ENCODE measurements around the gene USP44. TPM values are rescaled to one million over a fixed set of nuclear protein-coding genes. Genes with fewer than 3 reads are reported as not detected.
"Not testable (repeated sequence)": the region's sequence is repeated elsewhere in the genome, so short reads cannot be mapped to it uniquely, and the experiment has no call there.

Gene USP44
- total RNA-seq, 2 experiments from 2014 or later: 2.8 to 2.9 TPM

DNA sequence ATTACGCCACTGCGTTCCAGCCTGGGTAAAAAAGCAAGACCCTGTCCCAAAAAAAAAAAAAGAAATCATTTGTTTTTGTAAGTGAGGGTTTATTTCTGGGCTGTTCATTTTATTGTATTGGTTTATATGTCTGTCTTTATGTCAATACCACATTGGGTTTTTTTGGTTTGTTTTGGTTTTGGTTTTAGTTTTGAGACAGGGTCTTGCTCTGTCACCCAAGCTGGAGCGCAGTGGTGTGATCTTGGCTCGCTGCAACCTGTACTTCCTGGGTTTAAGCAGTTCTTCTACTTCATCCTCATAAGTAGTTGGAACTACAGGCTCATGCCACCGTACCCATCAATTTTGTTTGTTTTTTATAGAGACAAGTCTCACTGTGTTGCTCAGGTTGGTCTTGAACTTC lies 52.3 kb downstream of the USP44 start:
- intact Hi-C loops (cut with micrococcal nuclease): no loop called here
- POLR2A ChIA-PET: interaction anchor here (0.6 kb wide), 1 partner anchor 271 kb away, joined by 4 read pairs; no protein-coding TSS in a partner anchor
- DNase-seq: no peak
- Mint-ChIP-seq H3K36me3 (peaks cover 65% of the 10 kb centered on the region), H3K27me3 (no peaks in the 10 kb centered on the region), H3K4me3 (no peak overlapping the region), H3K4me1 (ENCODE audit: low read depth) (peaks cover 11% of the 10 kb centered on the region), H3K27ac (no peak overlapping the region), H3K9me3 (no peaks in the 10 kb centered on the region)
- CTCF ChIA-PET: interaction anchor here (0.7 kb wide), 1 partner anchor 14 kb away, joined by 3 read pairs; no protein-coding TSS in a partner anchor

DNA sequence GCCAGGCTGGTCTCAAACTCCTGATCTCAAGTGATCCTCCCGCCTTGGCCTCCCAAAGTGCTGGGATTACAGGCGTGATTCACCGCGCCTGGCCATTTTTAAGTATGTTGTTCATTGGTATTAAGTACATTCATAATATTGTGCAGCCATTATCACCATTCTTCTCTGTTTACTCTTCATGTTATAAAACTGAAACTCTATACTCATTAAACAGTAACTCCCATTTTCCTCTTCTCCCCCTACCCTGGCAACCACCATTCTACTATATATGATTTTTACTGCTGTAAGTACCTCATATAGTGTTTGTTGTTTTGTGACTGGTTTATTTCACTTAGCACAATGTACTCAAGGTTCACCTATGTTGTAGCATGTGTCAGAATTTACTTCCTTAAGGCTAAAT lies 54.2 kb downstream of the USP44 start:
- no peaks in the 10 kb centered on the region for H3K27me3 Mint-ChIP-seq
- POLR2A ChIA-PET: no interaction called here
- H3K36me3 Mint-ChIP-seq: peaks cover 53% of the 10 kb centered on the region
- no peak for DNase-seq
- CTCF ChIA-PET: interaction anchor here (1.0 kb wide), 1 partner anchor 37 kb away, joined by 4 read pairs; no protein-coding TSS in a partner anchor
- no peaks in the 10 kb centered on the region for H3K9me3 Mint-ChIP-seq
- H3K4me1 Mint-ChIP-seq (ENCODE audit: low read depth): peaks cover 4% of the 10 kb centered on the region
- intact Hi-C loops (cut with micrococcal nuclease): no loop called here
- H3K4me3 Mint-ChIP-seq: no peak overlapping the region
- H3K27ac Mint-ChIP-seq: no peak overlapping the region

DNA sequence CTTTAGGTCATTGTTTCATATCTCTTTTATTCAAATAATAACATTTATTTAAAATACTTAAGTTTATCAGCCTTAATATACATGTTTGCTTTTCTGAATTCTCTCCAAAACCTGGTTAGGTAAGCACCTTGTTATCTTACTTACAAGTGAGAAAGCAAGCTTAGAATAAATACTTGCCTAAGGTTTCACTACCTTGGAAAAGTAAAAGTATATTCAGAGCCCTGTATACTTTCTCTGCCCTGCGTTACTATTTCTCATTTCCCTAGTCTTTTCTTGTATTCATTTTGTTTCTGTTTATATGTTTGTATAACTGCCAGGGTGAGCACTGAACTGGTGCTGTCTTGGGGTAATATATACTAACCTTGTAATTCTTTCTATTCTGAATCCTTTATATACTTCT lies 55.8 kb downstream of the USP44 start:
- DNase-seq: no peak
- Mint-ChIP-seq H3K4me3 (no peak overlapping the region), H3K9me3 (no peaks in the 10 kb centered on the region), H3K27me3 (no peaks in the 10 kb centered on the region), H3K4me1 (ENCODE audit: low read depth) (peaks cover 2% of the 10 kb centered on the region), H3K27ac (no peak overlapping the region), H3K36me3 (peaks cover 57% of the 10 kb centered on the region)
- intact Hi-C loops (cut with micrococcal nuclease): no loop called here
- ChIA-PET POLR2A (interaction anchor here (0.9 kb wide), 1 partner anchor 21 kb away, joined by 3 read pairs; the partner anchor contains the start of gene METAP2), CTCF (no interaction called here)

DNA sequence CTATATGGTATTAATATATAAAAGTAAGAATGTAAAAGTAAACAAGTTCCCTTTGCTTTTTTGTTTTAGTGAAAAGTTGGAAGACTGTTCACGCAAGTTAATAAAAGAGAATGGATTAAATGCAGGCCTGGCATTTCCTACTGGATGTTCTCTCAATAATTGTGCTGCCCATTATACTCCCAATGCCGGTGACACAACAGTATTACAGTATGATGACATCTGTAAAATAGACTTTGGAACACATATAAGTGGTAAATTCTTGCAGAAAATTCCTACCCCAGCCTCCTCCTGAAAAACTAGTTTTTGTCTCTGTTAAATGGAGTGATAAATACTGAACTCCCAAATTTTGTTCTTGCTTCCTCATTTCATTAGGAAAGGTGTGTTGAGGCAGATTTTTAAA lies 56.4 kb downstream of the USP44 start:
- intact Hi-C loops (cut with micrococcal nuclease): no loop called here
- ChIA-PET CTCF (no interaction called here), POLR2A (interaction anchor here (0.9 kb wide), 1 partner anchor 21 kb away, joined by 3 read pairs; the partner anchor contains the start of gene METAP2)
- H3K4me1 Mint-ChIP-seq (ENCODE audit: low read depth): peaks cover 2% of the 10 kb centered on the region
- no peaks in the 10 kb centered on the region for H3K9me3 Mint-ChIP-seq
- no peak for DNase-seq
- no peaks in the 10 kb centered on the region for H3K27me3 Mint-ChIP-seq
- H3K36me3 Mint-ChIP-seq: peaks cover 57% of the 10 kb centered on the region
- H3K4me3 Mint-ChIP-seq: no peak overlapping the region
- no peak overlapping the region for H3K27ac Mint-ChIP-seq

DNA sequence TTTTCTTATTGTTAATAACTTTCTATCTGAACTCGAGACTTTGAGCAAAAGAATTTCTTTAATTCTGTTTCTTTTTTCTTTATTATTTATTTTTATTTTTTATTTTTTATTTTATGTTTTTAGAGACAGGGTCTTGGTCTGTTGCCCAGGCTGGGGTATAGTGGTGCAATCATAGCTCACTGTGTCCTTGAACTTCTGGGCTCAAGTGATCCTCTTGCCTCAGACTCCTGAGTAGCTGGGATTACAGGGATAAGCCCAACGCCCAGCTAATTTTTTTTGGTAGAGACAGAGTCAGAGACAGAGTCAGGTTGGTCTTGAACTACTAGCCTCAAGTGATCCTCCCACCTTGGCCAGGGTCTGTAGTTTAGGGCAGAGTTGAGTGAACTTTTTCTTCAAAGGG lies 58.8 kb downstream of the USP44 start:
- ChIA-PET CTCF (no interaction called here), POLR2A (no interaction called here)
- Mint-ChIP-seq H3K36me3 (peaks cover 45% of the 10 kb centered on the region), H3K9me3 (no peaks in the 10 kb centered on the region), H3K4me1 (ENCODE audit: low read depth) (no peaks in the 10 kb centered on the region), H3K27ac (no peak overlapping the region), H3K4me3 (no peak overlapping the region), H3K27me3 (no peaks in the 10 kb centered on the region)
- intact Hi-C loops (cut with micrococcal nuclease): no loop called here
- no peak for DNase-seq

DNA sequence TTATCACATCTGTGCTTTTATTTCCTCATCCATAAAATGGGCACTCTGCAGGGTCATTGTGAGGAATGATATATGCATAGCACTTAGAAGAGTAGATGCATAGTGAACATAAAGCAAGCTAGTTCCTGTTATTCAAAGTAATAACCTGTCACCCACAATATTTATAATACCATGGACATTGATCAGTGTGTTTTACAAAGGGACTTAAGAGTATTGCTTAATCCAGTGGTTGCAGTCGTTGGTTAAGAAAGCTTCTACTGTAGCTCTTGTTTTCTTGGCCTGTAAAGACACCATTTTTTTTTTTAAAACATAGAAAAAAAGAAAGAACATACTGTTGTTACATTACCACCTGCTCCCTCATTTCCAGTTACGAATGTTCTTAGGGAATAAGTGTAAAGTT lies 64.3 kb downstream of the USP44 start:
- POLR2A ChIA-PET: interaction anchor here (1.0 kb wide), 1 partner anchor 14 kb away, joined by 3 read pairs; no protein-coding TSS in a partner anchor
- H3K36me3 Mint-ChIP-seq: peaks cover 35% of the 10 kb centered on the region
- no peaks in the 10 kb centered on the region for H3K27me3 Mint-ChIP-seq
- intact Hi-C loops (cut with micrococcal nuclease): no loop called here
- H3K4me3 Mint-ChIP-seq: no peak overlapping the region
- no peak for DNase-seq
- H3K27ac Mint-ChIP-seq: peak overlapping the region; percentile 19
- no peaks in the 10 kb centered on the region for H3K9me3 Mint-ChIP-seq
- H3K4me1 Mint-ChIP-seq (ENCODE audit: low read depth): peaks cover 3% of the 10 kb centered on the region
- CTCF ChIA-PET: interaction anchor here (0.7 to 1.7 kb wide), 3 partner anchors 13 to 883 kb away, joined by 3 to 4 read pairs (median 4); partner anchors contain the start of gene METAP2

DNA sequence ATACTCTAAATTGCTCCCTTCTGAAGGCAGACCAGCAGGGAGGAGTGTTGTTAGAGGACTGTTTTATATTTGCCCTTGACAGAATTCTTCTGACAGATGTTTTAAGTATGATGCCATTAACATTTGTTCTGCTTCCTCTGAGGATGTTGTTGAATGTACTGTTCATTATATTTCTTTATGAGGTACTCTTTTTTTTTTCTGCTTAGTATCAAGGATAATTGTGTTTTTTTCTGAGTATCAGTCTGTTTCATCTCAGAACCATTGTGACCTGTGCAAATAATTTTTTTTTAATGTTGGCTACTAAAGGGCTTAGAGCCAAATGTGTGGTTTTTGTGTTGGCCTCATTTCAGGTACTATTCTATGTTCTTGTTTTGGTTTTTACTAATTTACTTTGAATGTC lies 66.8 kb downstream of the USP44 start:
- peaks cover 23% of the 10 kb centered on the region for H3K4me1 Mint-ChIP-seq (ENCODE audit: low read depth)
- H3K36me3 Mint-ChIP-seq: peaks cover 35% of the 10 kb centered on the region
- no peak for DNase-seq
- intact Hi-C loops (cut with micrococcal nuclease): no loop called here
- H3K27me3 Mint-ChIP-seq: no peaks in the 10 kb centered on the region
- H3K4me3 Mint-ChIP-seq: no peak overlapping the region
- no peaks in the 10 kb centered on the region for H3K9me3 Mint-ChIP-seq
- CTCF ChIA-PET: no interaction called here
- POLR2A ChIA-PET: no interaction called here
- no peak overlapping the region for H3K27ac Mint-ChIP-seq

DNA sequence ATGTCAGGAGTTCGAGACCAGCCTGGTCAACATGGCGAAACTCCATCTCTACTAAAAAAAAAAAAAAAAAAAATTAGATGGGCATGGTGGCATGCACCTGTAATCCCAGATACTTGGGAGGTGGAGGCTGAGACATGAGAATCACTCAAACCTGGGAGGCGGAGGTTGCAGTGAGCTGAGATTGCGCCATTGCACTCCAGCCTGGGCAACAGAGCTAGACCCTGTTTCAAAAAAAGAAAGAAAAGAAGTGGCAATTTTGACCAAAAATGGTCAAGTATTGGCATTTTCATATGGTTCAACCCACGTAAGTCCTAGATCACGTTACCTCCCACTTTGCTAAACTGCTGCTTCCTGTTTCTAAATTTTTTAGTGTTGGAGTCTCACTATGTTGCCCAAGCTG lies 68.7 kb downstream of the USP44 start:
- H3K4me3 Mint-ChIP-seq; H3K27me3 Mint-ChIP-seq; DNase-seq; H3K27ac Mint-ChIP-seq; intact Hi-C loops (cut with micrococcal nuclease); H3K9me3 Mint-ChIP-seq: not testable (repeated sequence)
- ChIA-PET CTCF (interaction anchor here (1.1 kb wide), 1 partner anchor 52 kb away, joined by 5 read pairs; no protein-coding TSS in a partner anchor), POLR2A (interaction anchor here (1.3 kb wide), 1 partner anchor 8 kb away, joined by 6 read pairs; the partner anchor contains the start of gene METAP2)
- H3K4me1 Mint-ChIP-seq (ENCODE audit: low read depth): peaks cover 41% of the 10 kb centered on the region
- peaks cover 44% of the 10 kb centered on the region for H3K36me3 Mint-ChIP-seq

DNA sequence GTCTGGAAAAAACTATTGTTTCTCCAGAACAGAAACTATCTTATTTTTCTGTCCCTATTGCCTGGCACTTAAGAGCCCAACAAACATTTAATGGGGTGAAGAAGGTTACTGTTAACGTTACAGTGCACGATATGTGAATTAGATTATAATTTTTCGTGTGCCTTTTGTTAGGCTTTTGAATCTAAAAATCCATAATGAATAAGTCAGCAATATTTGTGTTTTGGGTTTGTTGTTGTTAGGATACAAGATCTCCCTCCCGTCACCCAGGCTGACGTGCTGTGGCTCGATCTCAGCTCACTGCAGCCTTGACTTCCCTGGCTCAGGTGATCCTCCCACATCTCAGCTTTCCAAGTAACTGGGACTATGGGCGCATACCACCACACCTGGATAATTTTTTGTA lies 69.4 kb downstream of the USP44 start:
- ChIA-PET POLR2A (no interaction called here), CTCF (interaction anchor here (1.1 kb wide), 1 partner anchor 53 kb away, joined by 5 read pairs; no protein-coding TSS in a partner anchor)
- Mint-ChIP-seq H3K9me3 (no peaks in the 10 kb centered on the region), H3K27ac (peak overlapping the region; percentile 3), H3K27me3 (no peaks in the 10 kb centered on the region), H3K36me3 (peaks cover 42% of the 10 kb centered on the region), H3K4me3 (no peak overlapping the region), H3K4me1 (ENCODE audit: low read depth) (peaks cover 41% of the 10 kb centered on the region)
- no peak for DNase-seq
- intact Hi-C loops (cut with micrococcal nuclease): no loop called here

DNA sequence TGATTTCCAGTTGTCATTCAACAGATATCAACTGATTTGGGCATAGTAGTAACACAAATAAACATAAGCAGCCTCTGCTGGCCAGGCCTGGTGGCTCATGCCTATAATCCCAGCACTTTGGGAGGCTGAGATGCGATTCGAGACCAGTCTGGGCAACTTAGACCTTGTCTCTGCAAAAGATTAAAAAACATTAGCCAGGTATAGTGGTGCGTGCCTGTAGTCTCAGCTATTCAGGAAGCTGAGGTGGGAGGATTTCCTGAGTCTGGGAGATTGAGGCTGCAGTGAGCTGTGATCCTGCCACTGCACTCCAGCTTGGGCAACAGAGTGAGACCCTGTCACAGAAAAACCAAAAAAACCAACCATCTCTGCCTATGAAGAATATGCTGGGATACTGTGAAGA lies 70.2 kb downstream of the USP44 start:
- no peak overlapping the region for H3K4me3 Mint-ChIP-seq
- peaks cover 49% of the 10 kb centered on the region for H3K4me1 Mint-ChIP-seq (ENCODE audit: low read depth)
- H3K27me3 Mint-ChIP-seq: no peaks in the 10 kb centered on the region
- no peak for DNase-seq
- peak overlapping the region; percentile 66 for H3K27ac Mint-ChIP-seq
- H3K36me3 Mint-ChIP-seq: peaks cover 42% of the 10 kb centered on the region
- POLR2A ChIA-PET: no interaction called here
- H3K9me3 Mint-ChIP-seq: no peaks in the 10 kb centered on the region
- CTCF ChIA-PET: no interaction called here
- intact Hi-C loops (cut with micrococcal nuclease): no loop called here

DNA sequence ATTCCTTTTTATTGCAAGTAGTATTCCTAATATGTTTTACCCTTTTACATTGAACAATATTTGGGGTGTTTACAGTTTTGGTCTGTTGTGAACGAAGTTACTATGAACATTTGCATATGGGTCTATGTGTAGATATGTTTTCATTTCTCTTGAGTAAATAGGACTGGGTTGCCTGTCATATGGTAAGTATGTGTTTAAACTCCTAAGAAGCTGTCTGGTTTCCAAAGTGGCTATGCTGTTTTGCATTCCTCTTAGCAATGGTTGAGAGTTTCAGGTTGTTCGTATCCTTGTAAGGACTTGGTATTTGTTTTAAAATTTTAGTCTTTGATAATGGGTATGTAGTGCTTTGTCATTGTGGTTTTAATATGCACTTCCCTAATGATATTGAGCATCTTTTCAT lies 71.0 kb downstream of the USP44 start:
- ChIA-PET POLR2A (no interaction called here), CTCF (no interaction called here)
- no peak for DNase-seq
- Mint-ChIP-seq H3K4me1 (ENCODE audit: low read depth) (peaks cover 57% of the 10 kb centered on the region), H3K4me3 (no peak overlapping the region), H3K27ac (peak overlapping the region; percentile 66), H3K27me3 (no peaks in the 10 kb centered on the region), H3K36me3 (peaks cover 48% of the 10 kb centered on the region), H3K9me3 (no peaks in the 10 kb centered on the region)
- intact Hi-C loops (cut with micrococcal nuclease): no loop called here

DNA sequence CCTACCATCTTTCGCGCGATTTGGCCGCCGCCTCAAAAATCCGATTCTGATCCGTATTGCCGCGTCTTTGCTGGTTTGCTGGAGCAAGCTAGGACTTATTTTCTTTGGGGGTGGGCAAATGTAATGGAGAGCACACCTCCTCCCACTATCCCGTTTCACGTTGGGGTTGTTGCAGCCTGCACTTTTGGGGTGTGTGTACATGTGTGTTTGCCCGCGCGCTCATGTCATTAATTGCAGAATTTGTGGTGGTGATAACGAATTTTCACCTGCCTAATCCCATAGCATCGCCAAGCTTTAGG lies 76.7 kb downstream of the USP44 start:
- Mint-ChIP-seq H3K27ac (peak overlapping the region; percentile 97), H3K4me1 (ENCODE audit: low read depth) (peaks cover 41% of the 10 kb centered on the region), H3K9me3 (no peaks in the 10 kb centered on the region), H3K36me3 (peaks cover 35% of the 10 kb centered on the region), H3K27me3 (no peaks in the 10 kb centered on the region), H3K4me3 (peak overlapping the region; percentile 100)
- ChIA-PET CTCF (interaction anchor here (1.6 to 3.3 kb wide), 2 partner anchors 60 to 257 kb away, joined by 9 to 14 read pairs; partner anchors contain the start of genes FGD6 and VEZT), POLR2A (interaction anchor here (0.6 to 1.7 kb wide), 7 partner anchors 8 to 471 kb away, joined by 3 to 16 read pairs (median 6); partner anchors contain the start of genes FGD6, NDUFA12, NR2C1 and VEZT)
- peak; percentile 44 for DNase-seq
- intact Hi-C loops (cut with micrococcal nuclease): loop anchor here (1.0 to 5.0 kb wide), 6 partner anchors 73 to 468 kb away; partner anchors contain the start of genes AMDHD1, CCDC38, FGD6 and NR2C1
